ENCODE measurements around the gene OSBPL1A. TPM values are rescaled to one million over a fixed set of nuclear protein-coding genes. Genes with fewer than 3 reads are reported as not detected.
A peak's percentile ranks its signal among the peaks of the same experiment; 100 is the strongest.

The OSBPL1A gene
- total and polyA plus RNA-seq, 9 donors = 43.0 to 68.0 (median 56.7) TPM

GRCh38 chr18:24234330-24234729 lies 163.3 kb downstream of the OSBPL1A start:
- H3K27me3 ChIP-seq (ENCODE audit: control insufficient read depth, insufficient read depth, low read length) = no peaks in the 10 kb centered on the region
- H3K4me1 ChIP-seq (ENCODE audit: control insufficient read depth, insufficient read depth, low read length) = peaks cover 5% of the 10 kb centered on the region
- no peaks in the 10 kb centered on the region for H3K9me3 ChIP-seq (replicated peaks; ENCODE audit: control insufficient read depth, low read depth, low read length)
- peaks cover 24% of the 10 kb centered on the region for H3K36me3 ChIP-seq (ENCODE audit: control insufficient read depth, insufficient read depth, low read length)
- no CpG with 5 or more reads among the region's 5 CpGs for WGBS (ENCODE audit: insufficient coverage)
- peak; percentile 37 for DNase-seq
- no peak overlapping the region for H3K4me3 ChIP-seq (ENCODE audit: low read length)
- peak overlapping the region; percentile 47 for H3K27ac ChIP-seq (ENCODE audit: low read length)

- Histone ChIP-seq H3K4me1 (ENCODE audit: control insufficient read depth, insufficient read depth, low read length) (peaks cover 5% of the 10 kb centered on the region), H3K27me3 (ENCODE audit: control insufficient read depth, insufficient read depth, low read length) (no peaks in the 10 kb centered on the region), H3K36me3 (ENCODE audit: control insufficient read depth, insufficient read depth, low read length) (peaks cover 16% of the 10 kb centered on the region), H3K27ac (ENCODE audit: low read length) (no peak overlapping the region), H3K9me3 (replicated peaks; ENCODE audit: control insufficient read depth, low read depth, low read length) (no peaks in the 10 kb centered on the region), H3K4me3 (ENCODE audit: low read length) (no peak overlapping the region)
- no CpG with 5 or more reads among the region's 5 CpGs for WGBS (ENCODE audit: insufficient coverage)
- DNase-seq = no peak
These were observed 164.8 kb downstream of the OSBPL1A start for GRCh38 chr18:24232800-24233199.

GRCh38 chr18:24231773-24232735 lies 165.6 kb downstream of the OSBPL1A start:
- Histone ChIP-seq H3K27ac (ENCODE audit: low read length) (peak overlapping the region; percentile 17), H3K36me3 (ENCODE audit: control insufficient read depth, insufficient read depth, low read length) (peaks cover 16% of the 10 kb centered on the region), H3K4me3 (ENCODE audit: low read length) (no peak overlapping the region), H3K9me3 (replicated peaks; ENCODE audit: control insufficient read depth, low read depth, low read length) (no peaks in the 10 kb centered on the region), H3K4me1 (ENCODE audit: control insufficient read depth, insufficient read depth, low read length) (peaks cover 5% of the 10 kb centered on the region), H3K27me3 (ENCODE audit: control insufficient read depth, insufficient read depth, low read length) (no peaks in the 10 kb centered on the region)
- WGBS (ENCODE audit: insufficient coverage) = 24% methylated on average over 2 of the region's 8 CpGs
- peak; percentile 82 for DNase-seq

- H3K4me1 ChIP-seq (ENCODE audit: control insufficient read depth, insufficient read depth, low read length) = peaks cover 5% of the 10 kb centered on the region
- H3K36me3 ChIP-seq (ENCODE audit: control insufficient read depth, insufficient read depth, low read length) = peaks cover 10% of the 10 kb centered on the region
- H3K27ac ChIP-seq (ENCODE audit: low read length) = no peak overlapping the region
- no peaks in the 10 kb centered on the region for H3K9me3 ChIP-seq (replicated peaks; ENCODE audit: control insufficient read depth, low read depth, low read length)
- WGBS (ENCODE audit: insufficient coverage) = 100% methylated on average over 1 of the region's 5 CpGs
- no peaks in the 10 kb centered on the region for H3K27me3 ChIP-seq (ENCODE audit: control insufficient read depth, insufficient read depth, low read length)
- no peak for DNase-seq
- H3K4me3 ChIP-seq (ENCODE audit: low read length) = no peak overlapping the region
These were observed 166.9 kb downstream of the OSBPL1A start for GRCh38 chr18:24230766-24231165.

GRCh38 chr18:24228667-24229041 lies 169.0 kb downstream of the OSBPL1A start:
- Histone ChIP-seq H3K4me1 (ENCODE audit: control insufficient read depth, insufficient read depth, low read length) (peaks cover 3% of the 10 kb centered on the region), H3K4me3 (ENCODE audit: low read length) (no peak overlapping the region), H3K27ac (ENCODE audit: low read length) (no peak overlapping the region), H3K27me3 (ENCODE audit: control insufficient read depth, insufficient read depth, low read length) (no peaks in the 10 kb centered on the region), H3K9me3 (replicated peaks; ENCODE audit: control insufficient read depth, low read depth, low read length) (no peaks in the 10 kb centered on the region), H3K36me3 (ENCODE audit: control insufficient read depth, insufficient read depth, low read length) (peaks cover 10% of the 10 kb centered on the region)
- DNase-seq = no peak
- 90% methylated on average over 4 of the region's 6 CpGs for WGBS (ENCODE audit: insufficient coverage)

- Histone ChIP-seq H3K27ac (ENCODE audit: low read length) (no peak overlapping the region), H3K36me3 (ENCODE audit: control insufficient read depth, insufficient read depth, low read length) (peaks cover 10% of the 10 kb centered on the region), H3K4me1 (ENCODE audit: control insufficient read depth, insufficient read depth, low read length) (peaks cover 3% of the 10 kb centered on the region), H3K27me3 (ENCODE audit: control insufficient read depth, insufficient read depth, low read length) (no peaks in the 10 kb centered on the region), H3K4me3 (ENCODE audit: low read length) (no peak overlapping the region), H3K9me3 (replicated peaks; ENCODE audit: control insufficient read depth, low read depth, low read length) (no peaks in the 10 kb centered on the region)
- WGBS (ENCODE audit: insufficient coverage) = 70% methylated on average over 11 of the region's 12 CpGs
- peak; percentile 39 for DNase-seq
These were observed 169.5 kb downstream of the OSBPL1A start for GRCh38 chr18:24227977-24228666.

GRCh38 chr18:24220318-24220688 lies 177.3 kb downstream of the OSBPL1A start:
- Histone ChIP-seq H3K4me1 (ENCODE audit: control insufficient read depth, insufficient read depth, low read length) (peaks cover 4% of the 10 kb centered on the region), H3K36me3 (ENCODE audit: control insufficient read depth, insufficient read depth, low read length) (peaks cover 4% of the 10 kb centered on the region), H3K9me3 (replicated peaks; ENCODE audit: control insufficient read depth, low read depth, low read length) (no peaks in the 10 kb centered on the region), H3K27me3 (ENCODE audit: control insufficient read depth, insufficient read depth, low read length) (no peaks in the 10 kb centered on the region), H3K27ac (ENCODE audit: low read length) (no peak overlapping the region), H3K4me3 (ENCODE audit: low read length) (no peak overlapping the region)
- WGBS (ENCODE audit: insufficient coverage) = 70% methylated on average over 1 of the region's 2 CpGs
- no peak for DNase-seq

GRCh38 chr18:24219561-24220317 lies 177.9 kb downstream of the OSBPL1A start:
- peaks cover 4% of the 10 kb centered on the region for H3K4me1 ChIP-seq (ENCODE audit: control insufficient read depth, insufficient read depth, low read length)
- no peak overlapping the region for H3K4me3 ChIP-seq (ENCODE audit: low read length)
- no peaks in the 10 kb centered on the region for H3K9me3 ChIP-seq (replicated peaks; ENCODE audit: control insufficient read depth, low read depth, low read length)
- no peaks in the 10 kb centered on the region for H3K36me3 ChIP-seq (ENCODE audit: control insufficient read depth, insufficient read depth, low read length)
- H3K27me3 ChIP-seq (ENCODE audit: control insufficient read depth, insufficient read depth, low read length) = no peaks in the 10 kb centered on the region
- H3K27ac ChIP-seq (ENCODE audit: low read length) = no peak overlapping the region
- 83% methylated on average over 3 of the region's 7 CpGs for WGBS (ENCODE audit: insufficient coverage)
- DNase-seq = peak; percentile 29

- H3K4me1 ChIP-seq (ENCODE audit: control insufficient read depth, insufficient read depth, low read length) = no peaks in the 10 kb centered on the region
- no peaks in the 10 kb centered on the region for H3K27me3 ChIP-seq (ENCODE audit: control insufficient read depth, insufficient read depth, low read length)
- H3K4me3 ChIP-seq (ENCODE audit: low read length) = no peak overlapping the region
- no CpG with 5 or more reads among the region's 1 CpG for WGBS (ENCODE audit: insufficient coverage)
- H3K9me3 ChIP-seq (replicated peaks; ENCODE audit: control insufficient read depth, low read depth, low read length) = no peaks in the 10 kb centered on the region
- DNase-seq = no peak
- no peak overlapping the region for H3K27ac ChIP-seq (ENCODE audit: low read length)
- H3K36me3 ChIP-seq (ENCODE audit: control insufficient read depth, insufficient read depth, low read length) = no peaks in the 10 kb centered on the region
These were observed 182.7 kb downstream of the OSBPL1A start for GRCh38 chr18:24214913-24215312.

GRCh38 chr18:24214144-24214543 lies 183.5 kb downstream of the OSBPL1A start:
- no peak overlapping the region for H3K4me3 ChIP-seq (ENCODE audit: low read length)
- no peaks in the 10 kb centered on the region for H3K4me1 ChIP-seq (ENCODE audit: control insufficient read depth, insufficient read depth, low read length)
- WGBS (ENCODE audit: insufficient coverage) = 100% methylated on average over 1 of the region's 6 CpGs
- H3K27me3 ChIP-seq (ENCODE audit: control insufficient read depth, insufficient read depth, low read length) = no peaks in the 10 kb centered on the region
- DNase-seq = no peak
- H3K36me3 ChIP-seq (ENCODE audit: control insufficient read depth, insufficient read depth, low read length) = no peaks in the 10 kb centered on the region
- no peak overlapping the region for H3K27ac ChIP-seq (ENCODE audit: low read length)
- no peaks in the 10 kb centered on the region for H3K9me3 ChIP-seq (replicated peaks; ENCODE audit: control insufficient read depth, low read depth, low read length)

Data from muscle of leg (tissue), 11 donors.